Measurements from ENCODE around the gene PAIP2.

PAIP2 gene

GRCh38 chr5:139369181-139369580 lies 27.5 kb downstream of the PAIP2 start:
- no peak overlapping the region for H3K4ac ChIP-seq (ENCODE audit: low read depth in 1 of 2, low read length in 2 of 2)
- no peak overlapping the region for H2BK15ac ChIP-seq (ENCODE audit: low read depth, poor library complexity, severe bottlenecking)
- H3K9ac ChIP-seq (ENCODE audit: low read length) = peak overlapping the region; percentile 9
- H3K4me3 ChIP-seq (ENCODE audit: insufficient read depth in 1 of 2, low read depth in 1 of 2, low read length in 2 of 2) = no peak overlapping the region
- H3K79me1 ChIP-seq (replicated peaks; ENCODE audit: low read length, poor library complexity, severe bottlenecking) = peaks cover 13% of the 10 kb centered on the region
- H4K91ac ChIP-seq (ENCODE audit: low read length) = no peak overlapping the region
- no peak overlapping the region for H3K4me2 ChIP-seq (ENCODE audit: low read length, poor library complexity, severe bottlenecking)
- WGBS = 80% methylated on average over 1 of the region's 1 CpG
- no peak overlapping the region for H4K8ac ChIP-seq (ENCODE audit: low read length)
- H2BK5ac ChIP-seq (ENCODE audit: low read depth, low read length, poor library complexity, severe bottlenecking) = no peak overlapping the region
- H3K27me3 ChIP-seq (ENCODE audit: control insufficient read depth in 1 of 2, insufficient read depth in 1 of 2, low read length in 2 of 2) = no peaks in the 10 kb centered on the region
- H3K36me3 ChIP-seq (ENCODE audit: control insufficient read depth in 1 of 2, insufficient read depth in 2 of 2, low read depth in 1 of 2, low read length in 2 of 2) = peaks cover 40 to 79% of the 10 kb centered on the region in 2 experiments
- H3K9me3 ChIP-seq (ENCODE audit: control insufficient read depth, low read length) = no peaks in the 10 kb centered on the region
- H2BK12ac ChIP-seq (ENCODE audit: low read length in 2 of 2) = no peak overlapping the region
- no peak overlapping the region for H2AK5ac ChIP-seq (ENCODE audit: low read length, severe bottlenecking)
- H3K23ac ChIP-seq (ENCODE audit: low read length in 2 of 2) = no peak overlapping the region
- DNase-seq = no peak
- H3K18ac ChIP-seq (ENCODE audit: low read depth in 1 of 2, low read length in 2 of 2) = no peak overlapping the region
- no peak overlapping the region for H2BK120ac ChIP-seq (ENCODE audit: low read depth, low read length)
- peak overlapping the region; percentile 29 for H3K27ac ChIP-seq (ENCODE audit: low read length, poor library complexity, severe bottlenecking)
- no peaks in the 10 kb centered on the region for H3K4me1 ChIP-seq (ENCODE audit: control insufficient read depth, insufficient read depth, low read depth, low read length)
- H3K14ac ChIP-seq (ENCODE audit: low read length in 2 of 2) = no peak overlapping the region
- no peak overlapping the region for H2AFZ ChIP-seq (ENCODE audit: low read depth, low read length)

- H3K18ac ChIP-seq (ENCODE audit: low read depth in 1 of 2, low read length in 2 of 2) = no peak overlapping the region
- no peak for DNase-seq
- no peak overlapping the region for H3K4me3 ChIP-seq (ENCODE audit: insufficient read depth in 1 of 2, low read depth in 1 of 2, low read length in 2 of 2)
- no peaks in the 10 kb centered on the region for H3K4me1 ChIP-seq (ENCODE audit: control insufficient read depth, insufficient read depth, low read depth, low read length)
- H2BK12ac ChIP-seq (ENCODE audit: low read length in 2 of 2) = no peak overlapping the region
- no peak overlapping the region for H4K8ac ChIP-seq (ENCODE audit: low read length)
- peaks cover 11% of the 10 kb centered on the region for H3K79me1 ChIP-seq (replicated peaks; ENCODE audit: low read length, poor library complexity, severe bottlenecking)
- H4K91ac ChIP-seq (ENCODE audit: low read length) = no peak overlapping the region
- WGBS = 97% methylated on average over 5 of the region's 7 CpGs
- peaks cover 34 to 69% of the 10 kb centered on the region in 2 experiments for H3K36me3 ChIP-seq (ENCODE audit: control insufficient read depth in 1 of 2, insufficient read depth in 2 of 2, low read depth in 1 of 2, low read length in 2 of 2)
- H3K4me2 ChIP-seq (ENCODE audit: low read length, poor library complexity, severe bottlenecking) = no peak overlapping the region
- H2BK15ac ChIP-seq (ENCODE audit: low read depth, poor library complexity, severe bottlenecking) = no peak overlapping the region
- no peak overlapping the region for H3K4ac ChIP-seq (ENCODE audit: low read depth in 1 of 2, low read length in 2 of 2)
- H3K27ac ChIP-seq (ENCODE audit: low read length, poor library complexity, severe bottlenecking) = no peak overlapping the region
- no peaks in the 10 kb centered on the region for H3K9me3 ChIP-seq (ENCODE audit: control insufficient read depth, low read length)
- H2BK5ac ChIP-seq (ENCODE audit: low read depth, low read length, poor library complexity, severe bottlenecking) = no peak overlapping the region
- H3K9ac ChIP-seq (ENCODE audit: low read length) = no peak overlapping the region
- H3K27me3 ChIP-seq (ENCODE audit: control insufficient read depth in 1 of 2, insufficient read depth in 1 of 2, low read length in 2 of 2) = no peaks in the 10 kb centered on the region
- H3K14ac ChIP-seq (ENCODE audit: low read length in 2 of 2) = no peak overlapping the region
- no peak overlapping the region for H2BK120ac ChIP-seq (ENCODE audit: low read depth, low read length)
- H2AFZ ChIP-seq (ENCODE audit: low read depth, low read length) = no peak overlapping the region
- H3K23ac ChIP-seq (ENCODE audit: low read length in 2 of 2) = no peak overlapping the region
- H2AK5ac ChIP-seq (ENCODE audit: low read length, severe bottlenecking) = no peak overlapping the region
Observed at GRCh38 chr5:139371482-139372435, 30.1 kb downstream of the PAIP2 start.

DNA sequence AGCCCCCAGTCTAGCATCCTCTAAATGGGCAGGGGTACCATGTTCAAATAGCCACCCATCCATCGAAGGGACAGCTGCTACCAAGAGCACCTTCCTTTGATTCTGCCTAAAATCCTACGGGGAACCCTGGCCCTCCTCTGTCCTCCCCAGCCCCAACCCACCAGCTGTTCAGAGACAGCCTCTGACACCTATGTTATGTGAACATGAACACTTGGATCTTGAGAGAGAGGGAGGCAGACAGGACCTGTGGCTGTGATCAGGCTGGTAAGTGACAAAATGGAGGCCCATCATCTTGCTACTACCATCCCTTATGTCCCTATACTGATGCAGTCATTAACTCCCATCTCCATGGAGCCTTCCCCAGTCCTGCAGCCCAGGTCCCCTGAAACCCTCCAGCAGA lies 33.3 kb downstream of the PAIP2 start:
- H3K4me1 ChIP-seq (ENCODE audit: control insufficient read depth, insufficient read depth, low read depth, low read length) = peaks cover 2% of the 10 kb centered on the region
- H3K23ac ChIP-seq (ENCODE audit: low read length in 2 of 2) = no peak overlapping the region
- H3K18ac ChIP-seq (ENCODE audit: low read depth in 1 of 2, low read length in 2 of 2) = no peak overlapping the region
- H2BK120ac ChIP-seq (ENCODE audit: low read depth, low read length) = no peak overlapping the region
- no peak overlapping the region for H3K4ac ChIP-seq (ENCODE audit: low read depth in 1 of 2, low read length in 2 of 2)
- H3K9ac ChIP-seq (ENCODE audit: low read length) = no peak overlapping the region
- H3K4me3 ChIP-seq (ENCODE audit: insufficient read depth in 1 of 2, low read depth in 1 of 2, low read length in 2 of 2) = no peak overlapping the region
- no peak overlapping the region for H2AFZ ChIP-seq (ENCODE audit: low read depth, low read length)
- peaks cover 8% of the 10 kb centered on the region for H3K79me1 ChIP-seq (replicated peaks; ENCODE audit: low read length, poor library complexity, severe bottlenecking)
- no peak overlapping the region for H3K14ac ChIP-seq (ENCODE audit: low read length in 2 of 2)
- H3K9me3 ChIP-seq (ENCODE audit: control insufficient read depth, low read length) = no peaks in the 10 kb centered on the region
- H2BK12ac ChIP-seq (ENCODE audit: low read length in 2 of 2) = no peak overlapping the region
- H2AK5ac ChIP-seq (ENCODE audit: low read length, severe bottlenecking) = no peak overlapping the region
- H2BK15ac ChIP-seq (ENCODE audit: low read depth, poor library complexity, severe bottlenecking) = no peak overlapping the region
- no peak overlapping the region for H3K4me2 ChIP-seq (ENCODE audit: low read length, poor library complexity, severe bottlenecking)
- no peak overlapping the region for H4K91ac ChIP-seq (ENCODE audit: low read length)
- DNase-seq = no peak
- no peaks in the 10 kb centered on the region for H3K27me3 ChIP-seq (ENCODE audit: control insufficient read depth in 1 of 2, insufficient read depth in 1 of 2, low read length in 2 of 2)
- H2BK5ac ChIP-seq (ENCODE audit: low read depth, low read length, poor library complexity, severe bottlenecking) = no peak overlapping the region
- WGBS = 100% methylated on average over 2 of the region's 2 CpGs
- no peak overlapping the region for H3K27ac ChIP-seq (ENCODE audit: low read length, poor library complexity, severe bottlenecking)
- peaks cover 45 to 47% of the 10 kb centered on the region in 2 experiments for H3K36me3 ChIP-seq (ENCODE audit: control insufficient read depth in 1 of 2, insufficient read depth in 2 of 2, low read depth in 1 of 2, low read length in 2 of 2)
- H4K8ac ChIP-seq (ENCODE audit: low read length) = no peak overlapping the region

DNA sequence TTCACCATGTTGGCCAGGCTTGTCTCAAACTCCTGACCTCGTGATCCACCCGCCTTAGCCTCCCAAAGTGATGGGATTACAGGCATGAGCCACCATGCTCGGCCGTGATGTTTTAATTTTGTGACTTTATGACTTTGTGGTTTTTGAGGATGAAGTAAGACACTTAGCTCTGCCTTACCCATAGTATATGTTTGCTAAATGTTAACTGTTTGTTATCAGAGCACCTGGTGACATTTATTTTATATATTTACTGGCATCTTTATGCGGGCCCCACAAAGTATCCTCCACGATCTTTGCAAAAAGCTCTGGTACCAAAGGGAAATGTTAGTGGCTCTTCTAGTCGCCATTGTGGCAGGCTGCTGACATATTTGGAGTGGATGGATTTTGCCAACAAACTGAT lies 34.7 kb downstream of the PAIP2 start:
- no peak overlapping the region for H3K4me3 ChIP-seq (ENCODE audit: insufficient read depth in 1 of 2, low read depth in 1 of 2, low read length in 2 of 2)

More for the DNA sequence above, 34.7 kb downstream of the PAIP2 start:
- H2AK5ac ChIP-seq (ENCODE audit: low read length, severe bottlenecking) = no peak overlapping the region
- H2BK15ac ChIP-seq (ENCODE audit: low read depth, poor library complexity, severe bottlenecking) = no peak overlapping the region
- no peak overlapping the region for H2BK120ac ChIP-seq (ENCODE audit: low read depth, low read length)
- H3K27ac ChIP-seq (ENCODE audit: low read length, poor library complexity, severe bottlenecking) = no peak overlapping the region
- H3K79me1 ChIP-seq (replicated peaks; ENCODE audit: low read length, poor library complexity, severe bottlenecking) = peaks cover 2% of the 10 kb centered on the region
- no peak overlapping the region for H3K18ac ChIP-seq (ENCODE audit: low read depth in 1 of 2, low read length in 2 of 2)
- H3K23ac ChIP-seq (ENCODE audit: low read length in 2 of 2) = no peak overlapping the region
- H3K9me3 ChIP-seq (ENCODE audit: control insufficient read depth, low read length) = no peaks in the 10 kb centered on the region
- no peak overlapping the region for H2BK12ac ChIP-seq (ENCODE audit: low read length in 2 of 2)
- H3K27me3 ChIP-seq (ENCODE audit: control insufficient read depth in 1 of 2, insufficient read depth in 1 of 2, low read length in 2 of 2) = no peaks in the 10 kb centered on the region
- H2BK5ac ChIP-seq (ENCODE audit: low read depth, low read length, poor library complexity, severe bottlenecking) = no peak overlapping the region
- H3K4me2 ChIP-seq (ENCODE audit: low read length, poor library complexity, severe bottlenecking) = no peak overlapping the region
- no peak overlapping the region for H2AFZ ChIP-seq (ENCODE audit: low read depth, low read length)
- H3K4ac ChIP-seq (ENCODE audit: low read depth in 1 of 2, low read length in 2 of 2) = no peak overlapping the region
- peaks cover 34 to 36% of the 10 kb centered on the region in 2 experiments for H3K36me3 ChIP-seq (ENCODE audit: control insufficient read depth in 1 of 2, insufficient read depth in 2 of 2, low read depth in 1 of 2, low read length in 2 of 2)
- no peak overlapping the region for H3K14ac ChIP-seq (ENCODE audit: low read length in 2 of 2)
- H4K91ac ChIP-seq (ENCODE audit: low read length) = no peak overlapping the region
- no peak overlapping the region for H3K9ac ChIP-seq (ENCODE audit: low read length)
- 86% methylated on average over 7 of the region's 7 CpGs for WGBS
- peaks cover 7% of the 10 kb centered on the region for H3K4me1 ChIP-seq (ENCODE audit: control insufficient read depth, insufficient read depth, low read depth, low read length)
- no peak overlapping the region for H4K8ac ChIP-seq (ENCODE audit: low read length)
- no peak for DNase-seq

All from mesenchymal stem cell (in vitro differentiated cells and primary cell).